OCI-LY1 (cell line): ENCODE data around the gene DUSP7.

ENCODE experiments used
- H2AFZ ChIP-seq: fragments of 200-600 bp; sonication (generic), shearing (Covaris generic); 2 replicates; pipeline ENCODE4 v1.6.0; 2014; ENCODE audit warnings: antibody characterized with exemption, mild to moderate bottlenecking, low read length
- H3F3A ChIP-seq: fragments of 200-600 bp; sonication (generic), shearing (Covaris generic); 2 replicates; pipeline ENCODE4 v1.6.0; 2014; ENCODE audit warnings: mild to moderate bottlenecking, antibody characterized with exemption, low read length, moderate library complexity; ENCODE audit not compliant: insufficient read depth
- H3K27ac ChIP-seq: fragments of 200-600 bp; sonication (generic); 2 replicates; pipeline ENCODE4 v1.5.1; 2014; ENCODE audit warnings: low read length, mixed run types, mild to moderate bottlenecking, low read depth; ENCODE audit not compliant: poor library complexity, severe bottlenecking
- H3K27me3 ChIP-seq: fragments of 200-600 bp; sonication (generic); 2 replicates; pipeline ENCODE4 v1.6.0; 2014; ENCODE audit warnings: antibody characterized with exemption, mild to moderate bottlenecking, low read length, moderate library complexity; ENCODE audit not compliant: insufficient read depth
- H3K36me3 ChIP-seq: fragments of 200-600 bp; sonication (generic); 2 replicates; pipeline ENCODE4 v1.6.1; 2014; ENCODE audit warnings: mild to moderate bottlenecking, antibody characterized with exemption, low read length, moderate library complexity, mixed read lengths; ENCODE audit not compliant: insufficient read depth
- H3K4me1 ChIP-seq: fragments of 200-600 bp; sonication (generic); 2 replicates; pipeline ENCODE4 v1.5.1; 2014; ENCODE audit warnings: mild to moderate bottlenecking, low read length, moderate library complexity; ENCODE audit not compliant: insufficient read depth, severe bottlenecking
- H3K4me2 ChIP-seq: fragments of 200-600 bp; sonication (generic), shearing (Covaris generic); 2 replicates; pipeline ENCODE4 v1.6.1; 2014; ENCODE audit warnings: low read length
- H3K4me3 ChIP-seq: fragments of 200-600 bp; sonication (generic); 2 replicates; pipeline ENCODE4 v1.5.1; 2014; ENCODE audit warnings: low read length, low read depth, mild to moderate bottlenecking, mixed read lengths; ENCODE audit not compliant: poor library complexity, severe bottlenecking
- H3K79me2 ChIP-seq: fragments of 200-600 bp; shearing (Covaris generic); 2 replicates; pipeline ENCODE4 v1.6.1; 2016; ENCODE audit warnings: mixed run types, low read length, mixed read lengths; ENCODE audit not compliant: insufficient read depth
- H3K9ac ChIP-seq: fragments of 200-600 bp; sonication (generic), shearing (Covaris generic); 2 replicates; pipeline ENCODE4 v1.6.1; 2014; ENCODE audit warnings: mild to moderate bottlenecking, low read length, mixed read lengths
- H3K9me2 ChIP-seq: fragments of 200-600 bp; sonication (generic), shearing (Covaris generic); 2 replicates; pipeline ENCODE4 v1.6.1; 2014; ENCODE audit warnings: low read depth, mild to moderate bottlenecking, low read length, mixed read lengths
- H3K9me3 ChIP-seq: fragments of 200-600 bp; shearing (Covaris generic); 2 replicates; pipeline ENCODE4 v1.6.1; 2014; ENCODE audit warnings: low read length, mixed read lengths
- H4K20me1 ChIP-seq: fragments of 200-600 bp; sonication (generic), shearing (Covaris generic); 2 replicates; pipeline ENCODE4 v1.6.0; 2016; ENCODE audit warnings: mild to moderate bottlenecking, low read length; ENCODE audit not compliant: insufficient read depth
- EZH2 ChIP-seq: fragments of 200-600 bp; sonication (generic), shearing (Covaris generic); IDR thresholded peaks from 2 replicates; pipeline ENCODE4 v1.8.0; 2017; ENCODE audit warnings: borderline replicate concordance, mixed run types, mild to moderate bottlenecking, antibody characterized with exemption, low read length, moderate library complexity, mixed read lengths
- TF ChIP-seq, protein P1 (sequence below): fragments of 200-600 bp; sonication (generic), shearing (Covaris generic); IDR thresholded peaks from 2 replicates; pipeline ENCODE4 v1.5.1; 2017; ENCODE audit warnings: mild to moderate bottlenecking, antibody characterized with exemption, low read length, moderate library complexity, mixed read lengths

Gene DUSP7

DNA sequence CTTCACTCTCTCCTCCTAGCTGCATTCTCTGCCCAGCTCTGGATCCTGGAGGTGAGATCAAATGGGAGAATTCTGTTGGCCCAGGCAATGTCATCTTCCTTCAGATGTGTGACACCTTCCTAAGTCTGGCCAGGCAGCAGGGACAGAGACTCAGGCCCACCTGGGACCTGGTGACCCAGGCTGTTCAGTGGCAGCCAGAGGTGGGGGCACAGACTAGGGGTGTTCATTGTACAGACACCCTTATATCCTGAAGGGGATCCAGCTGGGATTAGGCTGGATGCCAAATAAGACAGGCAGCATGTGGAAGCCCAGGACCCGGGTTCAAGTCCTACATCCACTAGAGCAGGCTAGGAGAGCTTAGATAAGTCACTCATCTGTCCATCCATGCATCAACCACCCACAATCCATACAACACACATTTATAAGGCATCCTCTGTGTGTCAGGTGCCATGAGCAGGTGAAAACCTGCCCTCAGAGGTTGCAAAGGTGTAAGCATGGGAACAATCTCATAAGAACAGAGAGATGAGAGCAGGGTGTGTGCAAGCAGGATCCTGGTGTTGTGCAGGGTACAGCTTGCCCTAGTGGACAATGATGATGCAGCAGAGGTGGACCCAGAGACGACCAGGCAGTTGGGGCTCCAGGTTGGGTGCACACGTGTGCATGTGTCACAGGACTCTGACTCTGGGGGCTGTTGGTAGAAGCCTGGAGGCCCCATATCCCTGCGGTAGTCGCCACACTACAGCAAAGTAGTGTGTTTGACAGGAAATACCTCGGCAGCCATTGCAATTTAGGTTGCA, 42.4 kb downstream of the DUSP7 start:
- H3K79me2 ChIP-seq: no peaks in the 10 kb centered on the region
- no peak overlapping the region for H3K4me2 ChIP-seq
- no peaks in the 10 kb centered on the region for H3K36me3 ChIP-seq
- H3K4me1 ChIP-seq: no peaks in the 10 kb centered on the region
- TF ChIP-seq, protein P1, sequence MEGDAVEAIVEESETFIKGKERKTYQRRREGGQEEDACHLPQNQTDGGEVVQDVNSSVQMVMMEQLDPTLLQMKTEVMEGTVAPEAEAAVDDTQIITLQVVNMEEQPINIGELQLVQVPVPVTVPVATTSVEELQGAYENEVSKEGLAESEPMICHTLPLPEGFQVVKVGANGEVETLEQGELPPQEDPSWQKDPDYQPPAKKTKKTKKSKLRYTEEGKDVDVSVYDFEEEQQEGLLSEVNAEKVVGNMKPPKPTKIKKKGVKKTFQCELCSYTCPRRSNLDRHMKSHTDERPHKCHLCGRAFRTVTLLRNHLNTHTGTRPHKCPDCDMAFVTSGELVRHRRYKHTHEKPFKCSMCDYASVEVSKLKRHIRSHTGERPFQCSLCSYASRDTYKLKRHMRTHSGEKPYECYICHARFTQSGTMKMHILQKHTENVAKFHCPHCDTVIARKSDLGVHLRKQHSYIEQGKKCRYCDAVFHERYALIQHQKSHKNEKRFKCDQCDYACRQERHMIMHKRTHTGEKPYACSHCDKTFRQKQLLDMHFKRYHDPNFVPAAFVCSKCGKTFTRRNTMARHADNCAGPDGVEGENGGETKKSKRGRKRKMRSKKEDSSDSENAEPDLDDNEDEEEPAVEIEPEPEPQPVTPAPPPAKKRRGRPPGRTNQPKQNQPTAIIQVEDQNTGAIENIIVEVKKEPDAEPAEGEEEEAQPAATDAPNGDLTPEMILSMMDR: no peak
- no peak for TF ChIP-seq EZH2
- no peak overlapping the region for H3K9ac ChIP-seq
- H3K27me3 ChIP-seq: no peaks in the 10 kb centered on the region; the same call in 1 of the 2 replicates
- H2AFZ ChIP-seq: no peak overlapping the region
- no peak overlapping the region for H3K27ac ChIP-seq
- H3K9me3 ChIP-seq: no peaks in the 10 kb centered on the region
- no peaks in the 10 kb centered on the region for H3K9me2 ChIP-seq
- no peaks in the 10 kb centered on the region for H4K20me1 ChIP-seq
- H3F3A ChIP-seq: no peaks in the 10 kb centered on the region
- no peak overlapping the region for H3K4me3 ChIP-seq

DNA sequence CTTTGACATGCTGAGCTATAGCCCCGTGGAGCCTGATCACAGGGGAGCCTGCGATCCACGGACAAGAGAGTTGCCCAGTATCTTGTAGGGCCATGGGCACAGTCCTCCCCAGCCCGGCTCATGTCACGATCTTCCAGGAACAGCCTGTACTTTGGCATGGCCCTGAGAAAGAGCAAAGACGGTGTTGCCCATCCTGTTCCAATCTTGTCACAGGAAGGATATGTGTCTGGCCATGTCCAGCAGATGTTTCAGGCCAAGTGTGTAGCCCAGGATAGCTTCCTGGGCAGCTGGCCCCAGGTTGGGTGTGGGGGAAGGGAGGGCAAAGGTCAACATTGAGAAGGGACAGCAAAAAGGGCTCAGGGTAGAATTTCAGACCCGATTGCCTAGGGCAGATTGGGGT, 43.7 kb downstream of the DUSP7 start:
- Histone ChIP-seq H3K9me2 (no peaks in the 10 kb centered on the region), H3K79me2 (no peaks in the 10 kb centered on the region), H3K9me3 (no peaks in the 10 kb centered on the region), H3K27ac (no peak overlapping the region), H4K20me1 (no peaks in the 10 kb centered on the region), H2AFZ (no peak overlapping the region), H3K4me1 (no peaks in the 10 kb centered on the region), H3F3A (no peaks in the 10 kb centered on the region), H3K27me3 (no peaks in the 10 kb centered on the region; the same call in 1 of the 2 replicates), H3K4me2 (no peak overlapping the region), H3K9ac (no peak overlapping the region), H3K4me3 (no peak overlapping the region), H3K36me3 (no peaks in the 10 kb centered on the region)
- no peak for TF ChIP-seq EZH2
- TF ChIP-seq, protein P1: no peak

DNA sequence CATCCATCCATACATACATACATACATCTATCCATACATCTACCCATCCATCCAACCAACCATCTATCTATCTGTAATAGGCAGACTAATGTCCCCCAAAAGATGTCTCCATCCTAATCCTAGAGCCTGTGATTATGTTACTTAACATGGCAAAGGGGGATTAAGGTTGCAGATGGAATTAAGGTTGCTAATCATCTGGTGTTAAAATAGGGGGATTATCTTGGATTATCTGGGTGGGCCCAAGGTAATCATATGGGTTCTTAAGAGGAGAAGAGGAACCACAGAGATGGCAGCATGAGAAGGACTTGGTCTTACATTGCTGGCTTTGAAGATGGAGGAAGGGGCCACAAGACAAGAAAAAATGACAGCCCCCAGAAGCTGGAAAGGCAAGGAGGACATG, 45.9 kb downstream of the DUSP7 start:
- TF ChIP-seq EZH2: no peak
- TF ChIP-seq, protein P1: no peak
- Histone ChIP-seq H3K36me3 (no peaks in the 10 kb centered on the region), H3K27me3 (no peaks in the 10 kb centered on the region), H4K20me1 (no peaks in the 10 kb centered on the region), H3K9ac (no peak overlapping the region), H2AFZ (no peak overlapping the region), H3K4me1 (no peaks in the 10 kb centered on the region), H3K9me2 (no peaks in the 10 kb centered on the region), H3K4me3 (no peak overlapping the region), H3F3A (no peaks in the 10 kb centered on the region), H3K27ac (no peak overlapping the region), H3K4me2 (no peak overlapping the region), H3K9me3 (no peaks in the 10 kb centered on the region), H3K79me2 (no peaks in the 10 kb centered on the region)
